ENCODE measurements around the gene AP3B1. TPM values are rescaled to one million over a fixed set of nuclear protein-coding genes. Genes with fewer than 3 reads are reported as not detected.

AP3B1 gene
- total RNA-seq, 1 donor from 2014 or later, result 105 TPM

DNA sequence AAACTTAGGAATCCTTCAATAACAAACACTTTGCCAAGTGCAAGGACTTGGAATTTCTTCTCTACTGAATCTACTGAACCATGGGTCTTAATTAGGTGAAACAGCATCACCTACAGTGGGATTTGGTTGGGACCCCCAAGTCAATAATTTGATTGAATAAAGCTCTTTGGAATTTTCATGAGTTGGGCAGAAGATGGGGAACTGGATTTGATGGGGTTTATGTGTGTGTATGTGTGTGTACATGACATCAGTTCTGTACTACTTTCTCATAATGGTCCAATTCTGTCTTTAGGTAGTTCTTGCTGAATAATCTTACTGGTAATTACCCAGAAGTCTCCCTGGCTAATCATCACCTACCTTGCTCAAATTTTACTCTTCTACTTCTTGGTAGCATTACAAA, 319.9 kb downstream of the AP3B1 start:
- no peaks in the 10 kb centered on the region for H3K36me3 ChIP-seq
- no peak for TF ChIP-seq EZH2 (IDR thresholded peaks at IDR 0.05)
- TF ChIP-seq EZH2phosphoT487 (IDR thresholded peaks at IDR 0.05), result no peak
- TF ChIP-seq, protein P1, sequence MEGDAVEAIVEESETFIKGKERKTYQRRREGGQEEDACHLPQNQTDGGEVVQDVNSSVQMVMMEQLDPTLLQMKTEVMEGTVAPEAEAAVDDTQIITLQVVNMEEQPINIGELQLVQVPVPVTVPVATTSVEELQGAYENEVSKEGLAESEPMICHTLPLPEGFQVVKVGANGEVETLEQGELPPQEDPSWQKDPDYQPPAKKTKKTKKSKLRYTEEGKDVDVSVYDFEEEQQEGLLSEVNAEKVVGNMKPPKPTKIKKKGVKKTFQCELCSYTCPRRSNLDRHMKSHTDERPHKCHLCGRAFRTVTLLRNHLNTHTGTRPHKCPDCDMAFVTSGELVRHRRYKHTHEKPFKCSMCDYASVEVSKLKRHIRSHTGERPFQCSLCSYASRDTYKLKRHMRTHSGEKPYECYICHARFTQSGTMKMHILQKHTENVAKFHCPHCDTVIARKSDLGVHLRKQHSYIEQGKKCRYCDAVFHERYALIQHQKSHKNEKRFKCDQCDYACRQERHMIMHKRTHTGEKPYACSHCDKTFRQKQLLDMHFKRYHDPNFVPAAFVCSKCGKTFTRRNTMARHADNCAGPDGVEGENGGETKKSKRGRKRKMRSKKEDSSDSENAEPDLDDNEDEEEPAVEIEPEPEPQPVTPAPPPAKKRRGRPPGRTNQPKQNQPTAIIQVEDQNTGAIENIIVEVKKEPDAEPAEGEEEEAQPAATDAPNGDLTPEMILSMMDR (IDR thresholded peaks at IDR 0.05), result no peak
- H3K9ac ChIP-seq, result no peak overlapping the region
- H3F3A ChIP-seq (ENCODE audit: low read depth), result peaks cover 24% of the 10 kb centered on the region
- no peaks in the 10 kb centered on the region for H3K79me2 ChIP-seq (ENCODE audit: low read depth)
- H2AFZ ChIP-seq (replicated peaks), result no peak overlapping the region
- Mint-ChIP-seq H3K9me3 (peaks cover 2% of the 10 kb centered on the region), H3K27me3 (ENCODE audit: insufficient read depth, low read depth) (peaks cover 42% of the 10 kb centered on the region), H3K4me3 (no peak overlapping the region), H3K27ac (no peak overlapping the region), H3K36me3 (peaks cover 4% of the 10 kb centered on the region), H3K4me1 (peaks cover 8% of the 10 kb centered on the region)
- no peaks in the 10 kb centered on the region for H3K9me3 ChIP-seq (ENCODE audit: low read depth)
- no peak overlapping the region for H3K4me3 ChIP-seq
- peaks cover 16% of the 10 kb centered on the region for H4K20me1 ChIP-seq (ENCODE audit: low read depth)
- H3K4me1 ChIP-seq, result peaks cover 18% of the 10 kb centered on the region
- no peak overlapping the region for H3K27ac ChIP-seq
- peaks cover 98% of the 10 kb centered on the region for H3K27me3 ChIP-seq
- no peak overlapping the region for H3K4me2 ChIP-seq
- no peak for DNase-seq (ENCODE audit: low spot score)

DNA sequence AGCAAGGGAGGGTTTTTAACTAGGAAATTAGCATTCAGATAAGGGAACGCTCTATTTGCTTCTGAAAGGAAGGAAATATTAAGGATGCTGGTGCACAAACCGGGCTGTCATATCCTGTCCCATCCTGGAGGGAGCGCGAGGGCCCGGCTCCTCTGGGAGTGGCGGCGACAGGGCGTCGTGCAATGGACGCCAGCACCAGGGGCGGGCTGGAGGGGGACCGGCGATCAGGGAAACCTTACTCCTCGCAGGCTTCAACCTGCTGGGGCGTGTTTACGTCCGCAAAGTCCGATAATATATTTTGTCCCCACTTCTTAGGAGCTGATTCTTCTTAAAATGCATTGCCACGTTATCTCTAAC, 321.3 kb downstream of the AP3B1 start:
- TF ChIP-seq EZH2phosphoT487 (IDR thresholded peaks at IDR 0.05) (no peak), EZH2 (IDR thresholded peaks at IDR 0.05) (peak; percentile 4)
- TF ChIP-seq, protein P1 (IDR thresholded peaks at IDR 0.05), result peak; percentile 45
- Histone ChIP-seq H2AFZ (replicated peaks) (peak overlapping the region; percentile 26), H3K4me1 (peaks cover 18% of the 10 kb centered on the region), H3K27me3 (peaks cover 98% of the 10 kb centered on the region), H3K4me3 (peak overlapping the region; percentile 38), H3K9ac (no peak overlapping the region), H3K4me2 (peak overlapping the region; percentile 80), H3K79me2 (ENCODE audit: low read depth) (no peaks in the 10 kb centered on the region), H3K27ac (no peak overlapping the region), H4K20me1 (ENCODE audit: low read depth) (peaks cover 16% of the 10 kb centered on the region), H3F3A (ENCODE audit: low read depth) (peaks cover 24% of the 10 kb centered on the region), H3K36me3 (no peaks in the 10 kb centered on the region), H3K9me3 (ENCODE audit: low read depth) (no peaks in the 10 kb centered on the region)
- peak overlapping the region; percentile 74 for H3K4me3 Mint-ChIP-seq
- H3K27me3 Mint-ChIP-seq (ENCODE audit: insufficient read depth, low read depth), result peaks cover 45% of the 10 kb centered on the region
- no peak overlapping the region for H3K27ac Mint-ChIP-seq
- peaks cover 2% of the 10 kb centered on the region for H3K9me3 Mint-ChIP-seq
- H3K4me1 Mint-ChIP-seq, result peaks cover 8% of the 10 kb centered on the region
- H3K36me3 Mint-ChIP-seq, result peaks cover 4% of the 10 kb centered on the region
- peak; percentile 85 for DNase-seq (ENCODE audit: low spot score)

DNA sequence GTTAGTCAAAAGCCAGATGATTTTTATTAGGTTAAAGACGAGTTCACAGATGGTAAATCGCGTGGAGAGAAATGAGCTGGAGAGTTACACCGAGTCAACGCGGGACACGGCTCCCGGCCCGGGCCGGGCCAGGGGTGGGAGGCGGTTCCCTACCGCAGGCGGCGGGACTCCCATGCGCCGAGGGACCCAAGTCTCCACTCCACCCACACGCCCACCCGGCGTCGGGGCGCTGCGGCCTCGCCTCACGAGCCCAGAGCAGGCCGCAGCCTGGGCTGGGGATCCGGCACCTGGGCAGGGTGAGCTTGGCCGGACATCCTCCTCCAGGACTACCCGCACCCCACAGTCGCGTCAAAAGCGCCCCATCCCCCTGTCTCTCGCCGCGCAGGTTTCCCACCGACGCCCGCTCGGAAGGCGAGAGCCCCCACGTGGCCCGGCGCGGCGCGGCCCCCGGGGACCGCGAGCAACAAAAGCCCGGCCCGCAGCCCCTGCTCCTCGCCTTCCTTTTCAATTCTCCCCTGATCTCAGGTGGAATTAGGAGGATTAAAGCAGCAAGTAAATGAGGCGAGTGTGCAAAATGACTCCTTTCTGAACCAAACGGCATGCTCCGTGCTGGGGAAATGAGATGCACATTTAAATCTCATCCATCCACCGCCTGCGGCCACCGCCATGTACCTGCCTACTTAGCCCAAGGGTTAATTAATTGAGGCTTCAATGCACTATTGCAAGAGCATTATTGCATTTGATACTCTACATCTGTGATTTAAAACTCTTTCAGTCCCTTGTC, 321.8 kb downstream of the AP3B1 start:
- peaks cover 16% of the 10 kb centered on the region for H4K20me1 ChIP-seq (ENCODE audit: low read depth)
- TF ChIP-seq, protein P1 (IDR thresholded peaks at IDR 0.05), result peak; percentile 25
- TF ChIP-seq EZH2 (IDR thresholded peaks at IDR 0.05) (peak; percentile 73), EZH2phosphoT487 (IDR thresholded peaks at IDR 0.05) (peak; percentile 73)
- no peak overlapping the region for H3K9ac ChIP-seq
- H3F3A ChIP-seq (ENCODE audit: low read depth), result peaks cover 24% of the 10 kb centered on the region
- DNase-seq (ENCODE audit: low spot score), result peak; percentile 75
- no peak overlapping the region for H3K27ac Mint-ChIP-seq
- H3K36me3 Mint-ChIP-seq, result peaks cover 2% of the 10 kb centered on the region
- peak overlapping the region; percentile 38 for H3K4me3 ChIP-seq
- peaks cover 98% of the 10 kb centered on the region for H3K27me3 ChIP-seq
- no peaks in the 10 kb centered on the region for H3K79me2 ChIP-seq (ENCODE audit: low read depth)
- H3K4me1 Mint-ChIP-seq, result peaks cover 8% of the 10 kb centered on the region
- no peaks in the 10 kb centered on the region for H3K9me3 Mint-ChIP-seq
- H3K9me3 ChIP-seq (ENCODE audit: low read depth), result no peaks in the 10 kb centered on the region
- peaks cover 18% of the 10 kb centered on the region for H3K4me1 ChIP-seq
- peak overlapping the region; percentile 80 for H3K4me2 ChIP-seq
- peaks cover 45% of the 10 kb centered on the region for H3K27me3 Mint-ChIP-seq (ENCODE audit: insufficient read depth, low read depth)
- peak overlapping the region; percentile 26 for H2AFZ ChIP-seq (replicated peaks)
- no peak overlapping the region for H3K27ac ChIP-seq
- peak overlapping the region; percentile 74 for H3K4me3 Mint-ChIP-seq
- no peaks in the 10 kb centered on the region for H3K36me3 ChIP-seq
